ENCODE data around the gene ISM2.
"Not testable (repeated sequence)": the region's sequence is repeated elsewhere in the genome, so short reads cannot be mapped to it uniquely, and the experiment has no call there.

ISM2 gene

DNA sequence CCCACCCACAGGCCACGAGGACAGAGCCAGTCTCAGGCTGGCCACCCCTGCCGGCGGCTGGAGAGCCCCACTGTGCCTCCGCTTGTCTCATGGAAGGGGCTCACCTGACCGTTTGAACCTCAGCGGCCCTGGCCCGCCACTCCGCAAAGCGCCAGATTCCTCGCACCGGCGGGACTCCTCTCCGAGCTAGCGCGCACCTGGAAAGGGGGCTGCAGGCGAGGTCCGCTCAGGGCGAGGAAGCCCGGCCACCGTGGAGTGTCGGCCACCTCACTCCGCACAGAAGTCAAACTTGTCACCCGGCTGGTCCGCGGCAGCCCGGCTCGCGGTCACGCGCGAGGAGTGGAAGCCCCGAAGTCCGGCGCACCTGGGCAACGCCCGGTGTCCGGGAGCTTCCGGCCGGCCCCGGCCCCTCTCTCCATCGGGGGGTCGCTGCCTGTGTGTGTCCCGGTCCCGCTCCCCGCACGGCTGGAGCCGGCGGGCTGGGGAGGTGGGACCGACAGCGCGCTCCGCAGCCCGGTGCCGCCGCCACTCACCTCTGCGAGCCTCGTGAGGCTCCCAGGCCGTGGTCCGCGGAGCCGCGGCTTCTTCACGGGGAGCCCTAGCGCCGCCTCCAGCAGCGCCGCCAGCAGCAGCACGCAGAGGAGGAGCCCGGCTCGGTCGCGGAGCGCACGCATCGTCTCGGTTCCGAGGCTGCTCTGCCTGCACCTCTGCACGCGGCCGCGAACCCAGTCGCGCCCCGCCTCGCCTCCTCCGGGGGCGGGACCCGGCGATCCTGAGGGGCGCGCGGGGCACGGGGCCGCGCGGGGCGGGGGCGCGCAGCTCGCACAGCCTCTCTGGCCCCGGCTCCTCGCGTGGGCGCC is at the start of gene ISM2:
ISM2 (minus strand) TSS at position 697 of the 860 bp plus-strand sequence; CDS start at position 674, 23 bp downstream.
- peak; percentile 60 for DNase-seq

DNA sequence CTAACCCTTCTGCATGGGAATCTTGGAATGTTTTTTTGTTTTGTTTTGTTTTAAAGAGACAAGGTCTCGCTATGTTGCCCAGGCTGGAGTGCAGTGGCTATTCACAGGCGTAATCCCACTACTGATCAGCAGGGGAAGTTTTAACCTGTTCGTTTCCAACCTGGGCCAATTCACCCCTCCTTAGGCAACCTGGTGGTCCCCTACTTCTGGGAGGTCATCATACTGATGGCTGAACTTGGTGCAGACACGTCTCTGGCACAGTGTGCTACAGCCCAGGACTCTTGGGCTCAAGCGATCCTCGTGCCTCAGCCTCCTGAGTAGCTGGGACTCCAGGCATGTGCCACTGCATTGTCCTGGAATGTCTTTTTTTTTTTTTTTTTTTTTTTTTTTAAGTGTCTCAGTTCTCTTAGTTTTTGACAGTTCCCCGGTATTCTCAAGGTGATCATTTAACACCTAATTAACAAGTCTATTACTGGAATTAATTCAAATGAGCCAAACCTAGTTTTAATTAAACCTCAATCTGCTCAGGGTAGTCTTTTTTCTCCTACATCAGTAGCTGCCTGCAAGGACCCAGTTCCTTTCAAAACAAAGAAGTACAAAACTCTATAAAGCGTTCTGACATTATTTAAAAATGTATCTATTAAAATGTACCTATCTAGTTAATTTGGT is 49.0 kb upstream of the ISM2 start:
- DNase-seq: no peak

- not testable (repeated sequence) for DNase-seq
These were observed 46.6 kb upstream of the ISM2 start for GRCh38 chr14:77545171-77545570.

GRCh38 chr14:77544571-77544970 is 46.0 kb upstream of the ISM2 start:
- DNase-seq: no peak

DNA sequence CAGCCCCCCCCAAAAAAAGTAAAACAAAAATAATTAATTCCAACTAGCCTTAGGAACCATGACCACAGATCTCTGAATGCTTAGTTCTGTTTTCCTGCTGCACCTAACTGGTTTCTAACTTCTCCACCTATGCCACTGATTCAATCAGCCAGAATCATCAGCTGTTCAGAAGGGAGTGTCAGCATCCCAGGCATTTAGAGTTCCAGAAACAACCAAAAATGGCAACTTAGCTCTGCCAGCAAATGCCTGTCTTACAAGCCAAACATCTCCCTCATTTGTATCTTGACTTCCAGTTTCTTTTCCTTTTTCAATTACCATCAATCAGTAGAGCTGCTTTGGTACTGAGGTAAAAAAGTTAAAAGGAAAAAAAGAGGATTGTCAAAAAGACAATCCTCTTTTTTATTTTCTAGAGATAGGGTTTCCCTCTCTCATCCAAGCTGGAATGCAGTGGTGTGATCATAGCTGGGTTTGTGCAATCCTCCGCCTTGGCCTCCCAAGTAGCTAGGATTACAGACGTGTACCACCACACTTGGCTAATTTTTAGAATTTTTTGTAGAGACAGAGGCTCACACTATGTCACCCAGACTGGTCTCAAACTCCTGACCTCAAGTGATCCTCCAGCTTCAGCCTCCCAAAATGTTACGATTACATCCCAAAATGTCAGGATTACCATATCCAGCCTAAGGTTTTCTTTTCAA is 45.2 kb upstream of the ISM2 start:
- no peak for DNase-seq

DNA sequence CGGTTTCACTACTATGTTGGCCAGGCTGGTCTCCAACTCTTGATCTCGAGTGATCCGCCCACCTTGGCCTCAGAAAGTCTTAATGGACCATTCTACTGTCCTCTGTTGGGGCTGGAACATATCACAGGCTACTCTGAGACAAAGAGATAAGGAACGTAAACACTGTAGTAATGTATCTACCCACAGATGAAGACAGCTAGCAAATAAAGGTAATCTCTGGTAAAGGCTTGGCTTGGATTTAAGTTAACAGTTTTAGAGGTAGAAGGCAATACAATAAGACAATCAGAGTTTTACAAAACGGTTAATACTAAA is 44.6 kb upstream of the ISM2 start:
- DNase-seq: no peak

DNA sequence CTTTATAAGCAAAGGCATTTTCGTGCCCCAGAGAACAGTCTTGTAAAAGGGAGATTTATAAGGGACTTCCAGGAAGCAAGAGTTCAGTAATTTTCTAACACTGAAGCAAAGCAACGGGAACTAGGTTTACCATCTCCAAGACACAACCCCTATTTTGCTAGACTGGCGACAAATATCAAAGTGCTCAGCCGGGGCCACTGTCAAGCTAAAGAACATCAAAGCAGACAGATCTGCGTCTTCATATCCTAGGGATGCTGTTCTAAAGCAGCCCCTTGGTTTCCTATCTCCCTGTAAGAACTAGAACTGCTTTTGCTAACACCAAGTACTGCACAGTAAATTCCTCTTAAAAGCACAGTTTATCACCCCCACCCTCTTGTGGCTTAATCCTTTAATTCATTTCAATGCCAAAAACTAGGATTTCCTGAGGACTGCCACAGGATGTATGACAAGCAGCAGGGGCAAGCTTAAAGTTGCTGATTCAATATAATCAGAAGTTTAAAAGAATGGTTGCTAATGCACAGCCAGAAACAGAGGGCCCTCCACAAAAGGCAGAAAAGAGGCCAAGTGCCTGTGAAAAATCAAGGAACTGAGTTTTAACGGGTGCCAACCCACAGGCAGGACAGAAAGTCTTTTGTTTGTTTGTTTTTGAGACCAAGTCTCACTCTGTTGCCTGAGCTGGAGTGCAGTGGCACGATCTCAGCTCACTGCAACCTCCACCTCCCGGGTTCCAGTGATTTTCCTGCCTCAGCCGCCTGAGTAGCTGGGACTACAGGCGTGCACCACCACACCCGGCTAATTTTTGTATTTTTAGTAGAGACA is 44.0 kb upstream of the ISM2 start:
- no peak for DNase-seq

DNA sequence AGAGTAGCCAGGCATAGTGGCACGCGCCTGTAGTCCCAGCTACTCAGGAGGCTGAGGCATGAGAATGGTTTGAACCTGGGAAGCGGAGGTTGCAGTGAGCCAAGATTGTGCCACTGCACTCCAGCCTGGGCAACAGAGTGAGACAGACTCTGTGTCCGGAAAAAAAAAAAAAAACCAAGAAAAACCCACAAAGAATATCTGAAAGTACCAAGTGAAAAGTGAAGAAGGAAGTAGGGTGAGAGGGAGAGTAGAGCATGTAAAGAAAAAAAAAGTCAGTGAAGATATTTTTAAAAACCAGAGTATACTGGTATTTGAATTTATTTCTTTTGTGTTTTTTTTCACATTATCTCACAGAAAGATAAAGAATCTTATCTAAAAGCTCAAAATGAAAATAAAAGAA is 43.3 kb upstream of the ISM2 start:
- no peak for DNase-seq

- not testable (repeated sequence) for DNase-seq
These were observed 38.3 kb upstream of the ISM2 start for GRCh38 chr14:77536951-77537350.

GRCh38 chr14:77531071-77531470 is 32.5 kb upstream of the ISM2 start:
- no peak for DNase-seq

- DNase-seq: no peak
These were observed 31.3 kb upstream of the ISM2 start for GRCh38 chr14:77529963-77530362.

DNA sequence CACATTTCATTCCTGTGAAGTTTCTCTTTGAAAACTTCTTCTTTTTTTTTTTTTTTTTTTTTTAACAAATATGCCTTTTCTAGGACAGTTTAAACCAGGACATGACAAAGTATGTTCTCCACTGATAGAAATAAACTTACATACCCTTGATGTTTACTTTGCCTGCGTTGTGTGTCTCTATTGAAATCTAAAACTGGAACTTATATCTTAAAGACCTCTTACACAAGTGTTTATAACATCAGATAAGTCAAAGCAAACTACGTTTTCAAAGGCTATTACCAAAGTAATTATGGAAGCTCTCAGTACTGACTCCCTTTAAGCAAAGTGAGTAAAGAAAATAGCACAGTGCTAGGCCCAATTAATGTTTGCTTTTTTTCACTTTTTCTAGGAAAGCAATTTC is 30.6 kb upstream of the ISM2 start:
- no peak for DNase-seq

- not testable (repeated sequence) for DNase-seq
These were observed 30.1 kb upstream of the ISM2 start for GRCh38 chr14:77528701-77529100.

GRCh38 chr14:77526266-77526665 is 27.6 kb upstream of the ISM2 start:
- no peak for DNase-seq

DNA sequence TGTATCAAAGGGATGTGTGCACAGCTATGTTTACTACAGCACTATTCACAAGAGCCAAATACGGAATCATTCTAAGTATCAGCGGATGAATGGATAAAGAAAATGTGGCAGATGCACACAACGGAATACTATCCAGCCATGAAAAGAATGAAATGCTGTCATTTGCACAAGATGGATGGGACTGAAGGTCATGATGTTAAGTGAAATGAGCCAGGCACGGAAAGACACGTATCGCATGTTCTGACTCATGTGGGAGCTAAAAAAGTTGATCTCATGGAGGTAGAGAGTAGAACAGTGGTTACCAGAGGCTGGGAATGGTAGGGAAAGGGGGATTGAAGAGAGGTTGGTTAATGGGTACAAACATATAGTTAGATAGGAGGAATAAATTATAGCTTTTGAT is 25.9 kb upstream of the ISM2 start:
- DNase-seq: no peak

GRCh38 chr14:77523109-77523508 is 24.5 kb upstream of the ISM2 start:
- DNase-seq: no peak

DNA sequence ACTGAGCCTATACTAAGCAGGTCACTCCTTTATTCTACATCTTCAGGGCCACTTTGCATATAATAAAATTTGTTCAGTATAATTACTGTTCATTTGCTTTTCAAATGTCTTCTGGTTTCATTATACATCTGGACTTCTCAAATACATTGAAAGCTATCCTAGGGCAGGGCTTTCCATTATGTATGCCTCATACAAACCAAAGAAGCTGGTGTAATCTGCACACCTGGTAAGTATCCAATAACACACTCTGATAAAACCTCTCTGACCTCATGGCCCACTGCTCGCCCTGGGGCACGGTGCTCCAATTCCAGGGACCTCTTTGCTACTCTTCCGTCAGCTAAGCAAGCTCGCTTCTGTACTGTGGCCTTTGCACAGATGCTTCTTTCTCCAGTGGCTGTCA is 21.9 kb upstream of the ISM2 start:
- peak; percentile 32 for DNase-seq

- DNase-seq: no peak
These were observed 17.5 kb upstream of the ISM2 start for GRCh38 chr14:77516126-77516525.

DNA sequence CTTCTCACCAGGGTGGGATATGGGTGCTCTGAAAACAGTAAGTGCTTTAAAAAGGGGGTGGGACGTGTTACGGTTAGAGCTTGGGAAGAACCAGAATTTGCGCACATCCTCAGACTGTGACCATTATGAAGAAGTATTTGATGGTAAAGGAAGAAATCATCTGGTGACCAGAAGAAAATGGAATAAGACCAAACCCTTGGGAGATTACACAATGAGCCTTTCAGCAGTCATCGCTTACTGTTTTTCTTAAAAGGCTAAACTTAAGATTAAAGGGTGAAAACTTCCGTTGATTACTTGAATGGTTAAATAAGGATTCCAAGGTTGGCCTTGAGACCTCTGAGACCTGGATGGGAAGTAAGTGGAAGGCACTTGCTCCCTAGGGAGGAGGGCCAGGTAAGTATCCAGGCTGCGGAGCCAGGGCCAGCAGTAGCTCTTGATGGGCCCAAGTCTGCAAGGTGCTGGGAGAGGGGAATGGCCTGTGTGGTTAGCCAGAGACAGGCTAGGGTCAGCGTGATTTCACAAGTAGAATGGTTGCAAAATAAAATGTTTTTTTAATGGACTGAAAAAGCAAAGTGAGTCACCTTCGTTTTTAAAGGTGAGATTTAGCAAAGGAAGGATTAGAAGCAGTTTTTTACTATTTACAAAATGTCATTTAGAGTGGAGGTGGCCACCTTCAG is 13.0 kb upstream of the ISM2 start:
- DNase-seq: no peak

GRCh38 chr14:77509366-77509765 is 10.8 kb upstream of the ISM2 start:
- DNase-seq: no peak

- no peak for DNase-seq
These were observed 10.3 kb upstream of the ISM2 start for GRCh38 chr14:77508876-77509275.

GRCh38 chr14:77508249-77508648 is 9.6 kb upstream of the ISM2 start:
- DNase-seq: no peak

All from NCI-H146 (cell line).